RKO (cell line): ENCODE measurements around the gene GPR4.
"Not testable (repeated sequence)": the region's sequence is repeated elsewhere in the genome, so short reads cannot be mapped to it uniquely, and the experiment has no call there.

Experiments used
- DNase-seq: peaks from one replicate; pipeline ENCODE4 v3.0.0-alpha.2; 2016; ENCODE audit warnings: low spot score

The GPR4 gene

GRCh38 chr19:45621976-45622503, 20.0 kb upstream of the GPR4 start:
- DNase-seq = no peak

DNA sequence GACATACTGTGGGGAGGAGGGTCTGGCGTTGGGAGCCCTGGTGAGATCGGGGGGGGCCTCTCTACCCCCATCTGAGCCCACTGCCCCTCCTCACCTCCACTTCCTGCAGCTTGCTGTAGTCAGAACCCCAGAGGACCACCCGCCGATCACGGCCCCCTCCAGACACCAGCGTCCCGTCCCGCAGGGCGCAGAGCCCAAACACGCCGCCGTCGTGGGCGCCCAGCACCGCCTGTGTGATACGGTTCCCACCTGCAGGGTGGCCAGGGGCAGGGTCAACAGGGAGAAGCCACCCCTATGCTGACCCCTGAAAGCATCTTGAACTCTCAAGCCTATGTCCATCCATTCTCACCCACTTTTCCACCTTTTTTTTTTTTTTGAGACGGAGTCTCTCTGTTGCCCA, 19.4 kb upstream of the GPR4 start:
- DNase-seq = no peak

GRCh38 chr19:45616704-45617017, 14.6 kb upstream of the GPR4 start:
- no peak for DNase-seq

- DNase-seq = peak; percentile 88
Observed at GRCh38 chr19:45615795-45616703, 14.0 kb upstream of the GPR4 start.

GRCh38 chr19:45615056-45615455, 13.0 kb upstream of the GPR4 start:
- DNase-seq = not testable (repeated sequence)

GRCh38 chr19:45613926-45614725, 12.1 kb upstream of the GPR4 start:
- peak; percentile 75 for DNase-seq

DNA sequence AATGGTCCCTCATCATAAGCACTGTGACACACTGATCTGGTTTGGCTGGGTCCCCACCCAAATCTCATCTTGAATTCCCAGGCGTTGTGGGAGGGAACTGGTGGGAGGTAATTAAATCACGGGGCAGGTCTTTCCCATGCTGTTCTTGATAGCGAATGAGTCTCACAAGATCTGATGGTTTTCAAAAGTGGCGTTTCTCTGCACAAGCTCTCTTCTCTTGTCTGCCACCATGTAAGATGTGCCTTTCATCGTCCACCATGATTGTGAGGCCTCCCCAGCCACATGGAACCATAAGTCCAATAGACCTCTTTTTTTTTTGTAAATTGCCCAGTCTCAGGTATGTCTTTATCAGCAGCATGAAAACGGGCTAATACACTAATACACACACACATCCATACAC, 6.9 kb upstream of the GPR4 start:
- DNase-seq = no peak

DNA sequence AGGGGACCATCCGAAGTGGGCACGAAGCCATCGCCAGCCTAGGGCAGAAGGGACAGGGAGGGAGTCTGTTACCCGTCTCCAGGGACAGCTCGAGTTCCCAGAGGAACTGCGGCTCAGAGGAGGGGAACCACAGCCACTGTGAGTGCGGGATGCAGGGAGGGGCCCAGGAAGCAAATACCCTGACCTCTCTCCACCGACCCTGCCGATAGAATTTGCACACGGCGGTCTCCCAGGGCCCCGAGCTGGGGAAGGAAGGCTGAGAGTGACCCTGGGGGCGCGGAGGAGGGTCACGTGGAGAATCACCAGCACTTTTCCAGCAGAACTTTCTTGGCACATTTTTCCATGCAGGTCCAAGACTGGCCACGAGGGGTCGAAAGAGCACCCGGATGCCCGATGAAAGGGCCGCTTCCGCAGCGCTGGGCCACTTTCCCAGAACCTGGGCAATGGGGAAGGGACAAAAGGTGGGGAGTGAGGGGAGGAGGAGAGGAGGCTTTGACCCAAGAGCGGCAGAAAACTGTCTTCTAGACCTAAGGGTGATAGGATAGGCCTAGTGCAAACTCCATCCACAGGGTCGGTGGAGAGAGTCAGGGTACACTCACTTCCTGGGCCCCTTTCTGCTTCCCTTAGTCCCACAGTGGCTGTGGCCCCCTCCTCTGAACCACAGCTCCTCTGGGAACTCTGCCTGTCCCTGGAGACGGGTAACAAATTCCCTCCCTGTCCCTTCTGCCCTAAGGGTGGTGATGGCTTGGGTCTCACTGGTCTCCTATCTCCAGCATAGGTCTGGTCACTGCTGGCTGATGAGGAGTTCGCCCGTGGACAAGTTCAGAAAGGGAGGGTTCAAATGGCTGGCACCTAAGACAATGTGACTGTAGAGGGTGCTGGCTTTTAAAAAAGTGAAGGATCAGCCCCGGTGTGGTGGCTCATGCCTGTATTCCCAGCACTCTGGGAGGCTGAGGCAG, 5.3 kb upstream of the GPR4 start:
- DNase-seq = peak; percentile 77

DNA sequence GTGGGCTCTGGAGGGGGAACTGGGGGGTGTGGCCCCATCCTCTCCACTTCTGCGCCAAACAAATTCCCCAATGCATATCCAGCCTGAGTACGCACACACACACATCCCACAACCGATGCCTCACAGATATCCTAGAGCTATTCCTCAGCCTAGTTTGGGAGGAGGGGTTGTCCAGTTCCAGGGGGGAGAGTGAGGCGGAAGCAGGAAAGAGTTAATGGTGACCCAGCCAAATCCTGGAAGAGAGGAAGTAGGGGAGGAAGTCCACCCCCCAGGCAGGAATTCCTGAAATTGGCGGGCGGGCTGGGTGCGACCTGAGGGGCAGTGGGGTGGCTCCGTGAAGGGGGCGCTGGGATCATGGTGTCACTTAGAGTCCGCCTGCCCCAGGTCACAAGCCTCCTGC, 897 bp downstream of the GPR4 start:
- no peak for DNase-seq

- no peak for DNase-seq
Observed at GRCh38 chr19:45600340-45600885, 1.6 kb downstream of the GPR4 start.

GRCh38 chr19:45599286-45599685, 2.7 kb downstream of the GPR4 start:
- no peak for DNase-seq

- no peak for DNase-seq
Observed at GRCh38 chr19:45598267-45599001, 3.6 kb downstream of the GPR4 start.

DNA sequence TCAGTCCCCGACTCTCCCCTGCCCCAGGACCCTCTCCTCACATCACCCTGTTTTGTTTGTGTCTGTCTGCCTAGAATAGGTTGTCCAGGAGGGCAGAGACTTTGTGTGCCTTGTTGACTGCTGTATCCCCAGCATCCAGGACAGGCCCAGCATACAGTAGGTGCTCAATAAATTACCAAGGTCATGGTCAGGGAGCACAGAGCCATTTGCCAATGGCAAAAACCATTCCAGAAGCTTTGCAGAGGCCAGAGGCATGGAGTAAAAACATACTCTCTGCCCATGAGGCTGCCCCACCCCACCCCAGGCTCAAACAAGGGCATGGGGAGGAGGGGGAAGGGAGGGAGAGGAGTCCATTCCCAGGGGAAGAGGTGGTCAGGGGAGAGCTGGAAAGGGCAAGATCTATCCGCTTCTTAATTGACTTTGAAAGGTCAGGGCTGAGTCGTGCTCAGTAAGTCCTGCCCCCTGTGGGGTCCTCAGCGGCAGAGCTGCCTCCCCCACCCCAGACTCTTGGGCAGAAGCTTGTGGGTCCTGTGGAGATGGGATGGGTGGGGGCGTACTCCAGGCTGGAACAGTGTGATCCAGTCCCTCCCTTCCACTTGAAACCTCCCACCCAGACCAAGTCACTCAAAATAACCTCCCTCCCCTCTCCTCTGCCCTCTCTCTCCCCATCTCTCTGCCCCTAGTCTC, 4.4 kb downstream of the GPR4 start:
- DNase-seq = no peak

DNA sequence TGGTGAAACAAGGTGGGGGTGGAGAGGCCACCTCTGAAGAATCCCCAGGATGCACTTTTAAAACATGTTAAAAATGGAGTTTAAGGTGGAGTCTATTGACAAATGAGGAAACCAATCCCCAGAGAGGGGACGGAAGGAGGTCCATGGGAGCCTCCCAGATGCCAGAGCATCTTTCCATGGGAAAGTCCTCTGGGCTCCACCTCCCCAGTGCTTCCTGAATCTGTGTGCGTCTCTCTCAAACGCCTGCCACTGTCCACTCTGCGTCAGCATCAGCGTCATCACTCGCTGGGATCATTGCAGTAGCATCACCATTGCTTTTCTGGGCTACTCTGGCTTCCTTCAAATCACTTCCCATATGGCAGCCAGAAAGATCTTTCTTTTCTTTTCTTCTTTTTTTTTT, 6.2 kb downstream of the GPR4 start:
- DNase-seq = no peak

DNA sequence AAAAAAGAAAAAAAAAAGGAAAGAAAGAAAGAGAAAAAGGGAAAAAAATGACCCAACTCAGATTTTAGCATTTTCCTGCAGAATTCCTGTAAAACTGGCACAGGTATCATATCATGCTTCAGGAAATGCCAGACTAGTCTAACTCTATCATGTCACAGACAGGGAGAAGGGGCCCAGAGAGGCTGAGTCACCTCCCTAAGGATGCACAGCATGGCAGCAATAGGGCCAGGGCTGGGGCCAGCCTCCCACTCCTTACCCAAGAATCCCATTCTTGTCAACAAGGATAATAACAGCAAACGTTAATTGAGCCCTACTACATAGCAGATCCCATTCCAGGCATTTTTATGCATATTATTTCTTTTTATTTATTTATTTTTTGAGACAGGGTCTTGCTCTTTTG, 8.5 kb downstream of the GPR4 start:
- DNase-seq = no peak

GRCh38 chr19:45592366-45592765, 9.6 kb downstream of the GPR4 start:
- DNase-seq = no peak

DNA sequence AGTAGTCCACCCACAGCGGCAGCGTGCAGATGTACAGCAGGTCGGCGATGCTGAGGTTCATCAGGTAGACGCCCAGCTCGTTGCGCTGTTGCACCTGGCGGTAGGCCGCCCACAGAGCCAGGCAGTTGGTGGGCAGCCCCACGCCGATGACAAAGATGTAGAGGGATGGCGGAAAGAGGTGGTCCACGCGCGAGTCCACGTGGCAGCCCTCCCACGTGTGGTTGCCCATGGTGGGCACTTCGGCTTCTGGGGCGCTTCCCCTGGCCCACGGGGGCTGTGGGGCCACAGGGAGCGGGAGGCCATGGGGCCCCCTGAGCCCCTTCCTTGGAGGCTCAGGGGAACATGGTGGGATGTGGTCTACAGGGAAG, 10.4 kb downstream of the GPR4 start:
- DNase-seq = no peak

GRCh38 chr19:45591004-45591637, 10.9 kb downstream of the GPR4 start:
- DNase-seq = no peak

- no peak for DNase-seq
Observed at GRCh38 chr19:45590300-45591003, 11.6 kb downstream of the GPR4 start.
